ENCODE data around the gene ERGIC2. TPM values are rescaled to one million over a fixed set of nuclear protein-coding genes. Genes with fewer than 3 reads are reported as not detected.

ERGIC2 gene
- total RNA-seq, 4 donors from 2014 or later = 16.4 to 91.3 (median 48.7) TPM

DNA sequence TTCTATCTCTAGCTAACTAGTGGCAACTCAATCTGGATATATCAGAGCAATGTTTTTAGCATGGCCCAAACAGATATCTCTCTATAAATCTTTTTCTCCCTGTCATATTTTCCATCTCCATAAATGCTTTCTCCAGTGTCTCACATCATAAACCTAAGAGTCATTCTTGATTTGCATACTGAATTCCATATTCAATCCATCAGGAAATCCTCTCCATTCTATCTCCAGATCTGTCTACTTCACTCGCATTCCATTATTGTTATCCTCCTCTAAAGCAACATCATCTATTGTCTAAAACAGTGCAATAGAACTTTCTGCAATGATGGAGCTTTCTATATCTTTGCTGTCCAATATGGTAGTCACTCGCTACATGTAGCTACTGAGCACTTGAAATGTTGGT, 45.5 kb upstream of the ERGIC2 start:
- no peaks in the 10 kb centered on the region for H3K36me3 ChIP-seq
- no peak overlapping the region for H3K4me3 ChIP-seq
- intact Hi-C loops (cut with DNase I; ENCODE audit: low total_unique reads) = no loop called here

DNA sequence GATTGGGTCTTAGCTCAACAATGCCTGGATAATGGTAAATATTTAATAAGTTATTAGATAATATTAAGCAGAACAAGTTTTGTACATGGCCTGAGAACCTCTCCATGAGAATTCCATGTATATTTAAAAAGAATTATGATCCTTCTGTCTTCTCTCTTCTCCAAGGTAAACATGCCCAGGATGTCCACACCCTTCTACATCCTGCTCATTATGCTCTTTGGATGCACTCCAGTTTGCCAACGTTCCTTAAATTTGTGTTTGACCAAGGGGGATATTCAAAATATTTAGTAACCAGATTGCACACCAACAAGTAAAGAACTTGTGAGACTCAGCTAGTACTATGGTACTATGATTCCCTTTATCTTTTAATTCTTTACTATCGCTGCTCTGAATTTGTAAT, 44.8 kb upstream of the ERGIC2 start:
- Histone ChIP-seq H3K9me3 (no peaks in the 10 kb centered on the region), H3K36me3 (no peaks in the 10 kb centered on the region), H3K4me3 (no peak overlapping the region), H3K4me1 (no peaks in the 10 kb centered on the region), H3K27ac (no peak overlapping the region), H3K27me3 (no peaks in the 10 kb centered on the region)
- intact Hi-C loops (cut with DNase I; ENCODE audit: low total_unique reads) = no loop called here
- DNase-seq = no peak
- no peak for TF ChIP-seq POLR2A (IDR thresholded peaks at IDR 0.05)
- TF ChIP-seq, protein P1, sequence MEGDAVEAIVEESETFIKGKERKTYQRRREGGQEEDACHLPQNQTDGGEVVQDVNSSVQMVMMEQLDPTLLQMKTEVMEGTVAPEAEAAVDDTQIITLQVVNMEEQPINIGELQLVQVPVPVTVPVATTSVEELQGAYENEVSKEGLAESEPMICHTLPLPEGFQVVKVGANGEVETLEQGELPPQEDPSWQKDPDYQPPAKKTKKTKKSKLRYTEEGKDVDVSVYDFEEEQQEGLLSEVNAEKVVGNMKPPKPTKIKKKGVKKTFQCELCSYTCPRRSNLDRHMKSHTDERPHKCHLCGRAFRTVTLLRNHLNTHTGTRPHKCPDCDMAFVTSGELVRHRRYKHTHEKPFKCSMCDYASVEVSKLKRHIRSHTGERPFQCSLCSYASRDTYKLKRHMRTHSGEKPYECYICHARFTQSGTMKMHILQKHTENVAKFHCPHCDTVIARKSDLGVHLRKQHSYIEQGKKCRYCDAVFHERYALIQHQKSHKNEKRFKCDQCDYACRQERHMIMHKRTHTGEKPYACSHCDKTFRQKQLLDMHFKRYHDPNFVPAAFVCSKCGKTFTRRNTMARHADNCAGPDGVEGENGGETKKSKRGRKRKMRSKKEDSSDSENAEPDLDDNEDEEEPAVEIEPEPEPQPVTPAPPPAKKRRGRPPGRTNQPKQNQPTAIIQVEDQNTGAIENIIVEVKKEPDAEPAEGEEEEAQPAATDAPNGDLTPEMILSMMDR (IDR thresholded peaks at IDR 0.05) = no peak

More for the DNA sequence above, 45.5 kb upstream of the ERGIC2 start:
- Histone ChIP-seq H3K27ac (no peak overlapping the region), H3K27me3 (no peaks in the 10 kb centered on the region), H3K4me1 (no peaks in the 10 kb centered on the region), H3K9me3 (no peaks in the 10 kb centered on the region)
- TF ChIP-seq, protein P1 (IDR thresholded peaks at IDR 0.05) = no peak
- TF ChIP-seq POLR2A (IDR thresholded peaks at IDR 0.05) = no peak
- DNase-seq = no peak

DNA sequence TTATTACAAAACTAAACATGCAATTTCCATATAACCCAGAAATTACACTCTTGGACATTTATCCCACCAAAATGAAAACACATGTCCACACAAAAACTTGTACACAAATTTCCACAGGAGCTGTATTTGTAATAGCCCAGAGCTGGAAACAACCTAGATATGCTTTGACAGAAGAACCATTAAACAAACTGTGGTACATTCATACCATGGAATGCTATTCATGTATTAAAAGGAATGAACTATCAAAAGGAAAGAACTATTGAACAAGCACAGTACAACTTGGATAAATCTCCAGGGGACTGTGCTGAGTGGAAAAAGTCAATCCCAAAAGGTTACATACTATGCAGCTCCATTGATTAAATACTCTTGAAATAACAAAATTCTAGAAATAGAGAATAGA, 35.8 kb upstream of the ERGIC2 start:
- Histone ChIP-seq H3K4me1 (no peaks in the 10 kb centered on the region), H3K4me3 (no peak overlapping the region), H3K9me3 (no peaks in the 10 kb centered on the region), H3K27ac (no peak overlapping the region), H3K27me3 (no peaks in the 10 kb centered on the region), H3K36me3 (no peaks in the 10 kb centered on the region)
- TF ChIP-seq POLR2A (IDR thresholded peaks at IDR 0.05) = no peak
- TF ChIP-seq, protein P1 (IDR thresholded peaks at IDR 0.05) = no peak
- intact Hi-C loops (cut with DNase I; ENCODE audit: low total_unique reads) = no loop called here
- DNase-seq = no peak

DNA sequence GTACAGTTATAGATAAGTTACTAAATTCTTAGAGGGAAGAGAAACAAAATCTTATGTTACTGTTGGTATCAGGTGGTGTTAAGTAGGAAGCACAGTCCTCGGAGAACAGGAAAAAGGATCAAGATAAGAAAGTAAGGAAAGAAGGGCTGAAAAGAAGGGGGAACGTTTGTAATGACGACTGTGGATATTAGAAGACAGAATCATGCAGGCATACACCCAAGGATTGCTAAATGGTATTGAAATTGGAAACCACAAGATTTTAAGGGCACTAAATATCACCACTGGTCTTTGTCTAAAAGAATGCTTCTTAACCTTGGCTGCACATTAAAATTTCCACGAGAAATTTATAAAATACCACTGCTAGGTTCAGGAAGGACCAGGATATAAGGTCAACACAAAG, 34.1 kb upstream of the ERGIC2 start:
- Histone ChIP-seq H3K4me1 (no peaks in the 10 kb centered on the region), H3K27me3 (no peaks in the 10 kb centered on the region), H3K27ac (no peak overlapping the region), H3K36me3 (no peaks in the 10 kb centered on the region), H3K9me3 (no peaks in the 10 kb centered on the region), H3K4me3 (no peak overlapping the region)
- TF ChIP-seq POLR2A (IDR thresholded peaks at IDR 0.05) = no peak
- TF ChIP-seq, protein P1 (IDR thresholded peaks at IDR 0.05) = no peak
- intact Hi-C loops (cut with DNase I; ENCODE audit: low total_unique reads) = no loop called here
- no peak for DNase-seq

DNA sequence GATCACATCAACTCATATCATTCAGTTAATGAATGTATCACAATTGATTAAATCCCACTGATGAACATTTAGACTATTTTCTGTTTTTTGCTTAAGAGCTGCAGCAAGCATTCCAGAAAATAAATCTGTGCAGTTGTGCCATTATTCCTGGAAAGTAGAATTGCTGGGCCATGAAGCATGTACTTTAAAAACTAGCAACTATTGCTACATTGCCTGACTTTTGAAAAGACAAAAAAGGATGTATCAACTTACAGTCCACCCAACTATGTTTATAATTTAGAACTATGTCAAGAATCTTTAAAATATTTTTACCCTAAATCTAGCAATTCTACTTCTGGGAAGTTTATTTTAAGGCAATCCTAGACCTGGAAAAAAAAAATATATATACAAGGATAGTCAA, 33.4 kb upstream of the ERGIC2 start:
- Histone ChIP-seq H3K27me3 (no peaks in the 10 kb centered on the region), H3K27ac (no peak overlapping the region), H3K9me3 (no peaks in the 10 kb centered on the region), H3K4me1 (no peaks in the 10 kb centered on the region), H3K36me3 (no peaks in the 10 kb centered on the region), H3K4me3 (no peak overlapping the region)
- TF ChIP-seq POLR2A (IDR thresholded peaks at IDR 0.05) = no peak
- TF ChIP-seq, protein P1 (IDR thresholded peaks at IDR 0.05) = no peak
- intact Hi-C loops (cut with DNase I; ENCODE audit: low total_unique reads) = no loop called here
- no peak for DNase-seq

Data from uterus (tissue), 4 donors.